Natural killer cell treated with Interleukin-12 subunit alpha and Interleukin-12 subunit beta and Interleukin-15 and Interleukin-18, amount 100 ng/mL, for 72 hours (primary cell): ENCODE data around the gene RPTOR. TPM values are rescaled to one million over a fixed set of nuclear protein-coding genes. Genes with fewer than 3 reads are reported as not detected.
A peak's percentile ranks its signal among the peaks of the same experiment; 100 is the strongest.

ENCODE experiments used
- ATAC-seq, 2 donors: fragments of 150-1000 bp; cut with Tn5 transposase in 1 of 2; sonication (Bioruptor Pico), chemical (Tn5 transposase) in 1 of 2; 2 replicates each; pipeline ENCODE4 v1.10.0; 2021
- DNase-seq: peaks from one replicate; pipeline ENCODE4 v3.0.0; 2022; ENCODE audit warnings: low spot score
- H3K27ac Mint-ChIP-seq, 2 donors: 1 replicate in 1 of 2; 2 replicates in 1 of 2; pipeline ENCODE4 v1.8.0; 2022; ENCODE audit warnings: mixed read lengths in 2 of 2, mild to moderate bottlenecking in 1 of 2, moderate library complexity in 1 of 2
- H3K27me3 Mint-ChIP-seq, 2 donors: 1 replicate in 1 of 2; 2 replicates in 1 of 2; pipeline ENCODE4 v1.8.0; 2022; ENCODE audit warnings: mixed read lengths in 2 of 2
- H3K36me3 Mint-ChIP-seq: one replicate; pipeline ENCODE4 v1.8.0; 2022; ENCODE audit warnings: mixed read lengths
- H3K4me1 Mint-ChIP-seq, 2 donors: 1 replicate in 1 of 2; 2 replicates in 1 of 2; pipeline ENCODE4 v1.8.0; 2022; ENCODE audit warnings: low read depth in 2 of 2, mixed read lengths in 2 of 2, mild to moderate bottlenecking in 1 of 2
- H3K4me3 Mint-ChIP-seq: one replicate; pipeline ENCODE4 v1.8.0; 2022; ENCODE audit warnings: mixed read lengths
- H3K9me3 Mint-ChIP-seq: 2 replicates; pipeline ENCODE4 v1.8.0; 2022; ENCODE audit warnings: mixed read lengths
- total RNA-seq, 2 donors: library from RNA; stranded (reverse); gene quantifications; one replicate each; pipeline ENCODE4 v1.2.3, GENCODE V29; 2022

RPTOR gene
- total RNA-seq, 2 donors from 2014 or later, result 44.1 to 92.4 TPM

DNA sequence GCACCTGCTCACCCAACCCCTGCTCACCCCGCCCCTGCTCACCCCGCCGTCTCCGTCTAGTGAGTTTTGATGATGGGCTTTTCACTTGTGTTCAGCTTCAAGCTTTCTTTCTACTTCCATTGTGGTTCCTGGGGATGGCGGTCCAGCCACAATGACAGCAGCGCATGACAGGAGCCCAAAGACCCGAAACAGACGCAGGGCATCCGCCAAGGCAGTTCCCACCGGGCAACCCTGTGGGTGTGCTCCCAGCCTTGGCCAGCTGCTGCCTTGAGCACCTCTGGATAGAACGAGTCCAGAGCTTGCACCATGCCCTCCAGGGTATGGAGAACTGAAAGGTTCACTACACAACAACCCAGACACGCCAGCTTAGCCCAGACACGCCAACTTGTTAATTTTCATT is 354.1 kb downstream of the RPTOR start:
- H3K9me3 Mint-ChIP-seq, result no peaks in the 10 kb centered on the region
- H3K36me3 Mint-ChIP-seq, result peaks cover 4% of the 10 kb centered on the region
- no peak for ATAC-seq
- no peaks in the 10 kb centered on the region for H3K27me3 Mint-ChIP-seq
- H3K27ac Mint-ChIP-seq, result no peak overlapping the region
- peak; percentile 31 for DNase-seq
- peaks cover 3 to 8% of the 10 kb centered on the region in 2 donors for H3K4me1 Mint-ChIP-seq
- no peak overlapping the region for H3K4me3 Mint-ChIP-seq

DNA sequence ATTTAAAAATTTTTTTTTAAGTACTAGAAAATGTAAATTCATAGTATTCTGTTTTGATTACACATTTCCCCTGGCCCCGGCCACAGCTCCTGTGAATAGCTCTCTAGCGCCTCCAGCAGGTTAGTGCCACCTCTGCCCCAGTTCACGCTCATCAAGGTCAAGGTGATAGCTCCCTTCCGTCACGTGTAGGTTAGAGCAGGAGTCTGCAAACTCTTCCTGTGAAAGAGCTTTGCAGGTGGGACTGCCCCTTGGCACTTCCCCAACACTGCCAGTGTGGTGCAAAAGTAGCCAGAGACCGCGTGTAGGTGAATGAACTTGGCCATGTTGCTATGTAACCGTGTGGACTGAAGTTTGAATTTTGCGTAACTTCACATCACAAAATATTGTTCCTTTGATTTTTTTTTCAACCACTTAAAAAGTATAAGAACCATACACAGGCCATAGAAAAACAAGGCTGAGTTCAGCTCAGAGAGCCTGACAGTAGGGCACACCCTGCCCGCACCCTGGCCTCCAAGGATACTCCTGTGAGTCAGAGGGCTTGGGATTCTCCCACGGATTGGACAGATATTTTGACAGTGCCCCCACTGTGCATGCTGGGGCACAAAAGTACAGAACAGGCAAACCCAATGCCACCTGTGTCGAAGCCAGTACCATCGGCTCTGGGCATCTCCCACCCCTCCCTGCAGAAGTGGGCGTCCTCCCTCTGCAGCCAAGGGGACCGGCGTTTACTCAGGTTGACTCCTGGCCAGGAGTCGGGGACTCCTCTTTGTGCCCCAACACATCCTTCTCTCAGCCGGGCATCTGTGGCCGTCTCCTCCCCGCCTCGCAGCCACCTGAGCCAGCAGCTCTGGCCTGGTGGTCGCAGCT is 355.0 kb downstream of the RPTOR start:
- Mint-ChIP-seq H3K4me3 (no peak overlapping the region), H3K9me3 (no peaks in the 10 kb centered on the region), H3K36me3 (peaks cover 4% of the 10 kb centered on the region), H3K27ac (no peak overlapping the region), H3K4me1 (peaks cover 3 to 8% of the 10 kb centered on the region in 2 donors), H3K27me3 (no peaks in the 10 kb centered on the region)
- DNase-seq (no peak), ATAC-seq (peak; percentile 58 to 63)

- ATAC-seq, result no peak
- no peaks in the 10 kb centered on the region for H3K27me3 Mint-ChIP-seq
- no peak for DNase-seq
- no peak overlapping the region for H3K27ac Mint-ChIP-seq
- H3K36me3 Mint-ChIP-seq, result no peaks in the 10 kb centered on the region
- peaks cover 3 to 8% of the 10 kb centered on the region in 2 donors for H3K4me1 Mint-ChIP-seq
- no peaks in the 10 kb centered on the region for H3K9me3 Mint-ChIP-seq
- H3K4me3 Mint-ChIP-seq, result no peak overlapping the region
Observed at GRCh38 chr17:80901319-80901718, 356.7 kb downstream of the RPTOR start.

GRCh38 chr17:80902197-80902962 is 357.7 kb downstream of the RPTOR start:
- no peak for DNase-seq
- H3K4me3 Mint-ChIP-seq, result no peak overlapping the region
- H3K36me3 Mint-ChIP-seq, result no peaks in the 10 kb centered on the region

GRCh38 chr17:80902963-80903611 is 358.4 kb downstream of the RPTOR start:
- ATAC-seq, result no peak
- H3K9me3 Mint-ChIP-seq, result no peaks in the 10 kb centered on the region
- H3K27ac Mint-ChIP-seq, result no peak overlapping the region
- peaks cover 3 to 8% of the 10 kb centered on the region in 2 donors for H3K4me1 Mint-ChIP-seq
- H3K4me3 Mint-ChIP-seq, result no peak overlapping the region
- no peaks in the 10 kb centered on the region for H3K27me3 Mint-ChIP-seq
- H3K36me3 Mint-ChIP-seq, result no peaks in the 10 kb centered on the region
- DNase-seq, result no peak

More at GRCh38 chr17:80902197-80902962, 357.7 kb downstream of the RPTOR start:
- peak overlapping the region in 1 of 2 donors; percentile 68 for H3K27ac Mint-ChIP-seq
- H3K27me3 Mint-ChIP-seq, result no peaks in the 10 kb centered on the region
- ATAC-seq, result no peak
- peaks cover 3 to 8% of the 10 kb centered on the region in 2 donors for H3K4me1 Mint-ChIP-seq
- no peaks in the 10 kb centered on the region for H3K9me3 Mint-ChIP-seq

DNA sequence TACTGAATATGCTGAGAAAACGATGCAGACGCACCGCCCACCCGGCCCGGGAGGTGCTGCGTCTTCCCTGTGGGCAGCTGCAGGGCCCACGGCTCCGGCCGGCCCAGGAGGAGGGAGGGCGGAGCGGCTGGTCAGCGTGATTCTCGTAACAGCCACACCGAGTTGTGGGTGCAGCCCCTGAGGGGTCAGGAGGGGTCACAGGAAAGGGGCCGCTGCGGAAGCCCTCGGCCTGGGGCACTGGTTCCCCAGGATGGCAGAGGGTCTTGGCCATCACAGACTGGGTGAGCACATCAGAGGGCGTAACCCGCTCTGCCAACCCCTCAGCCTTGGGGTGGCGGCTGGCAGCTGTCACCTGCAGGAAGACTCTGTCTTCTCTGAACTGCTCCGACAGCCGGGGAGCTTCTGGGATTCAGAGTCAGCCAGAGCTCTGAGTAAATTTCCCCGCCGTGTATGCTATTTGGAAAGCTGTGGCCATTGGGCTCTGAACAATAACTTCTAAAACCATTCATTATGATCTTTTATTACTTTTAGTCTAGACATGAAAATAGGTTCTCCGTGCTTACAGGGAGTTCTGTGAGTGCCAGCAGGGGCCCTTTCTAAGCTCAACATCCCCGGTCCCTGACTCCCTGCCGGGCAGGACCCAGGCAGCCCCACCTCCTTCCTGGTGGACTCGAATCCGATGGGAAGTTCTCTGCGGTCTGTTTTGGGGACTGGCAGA is 359.6 kb downstream of the RPTOR start:
- Mint-ChIP-seq H3K4me1 (peaks cover 3 to 8% of the 10 kb centered on the region in 2 donors), H3K27ac (no peak overlapping the region), H3K4me3 (no peak overlapping the region), H3K9me3 (no peaks in the 10 kb centered on the region), H3K27me3 (no peaks in the 10 kb centered on the region), H3K36me3 (no peaks in the 10 kb centered on the region)
- no peak for ATAC-seq
- no peak for DNase-seq

GRCh38 chr17:80905586-80906230 is 361.1 kb downstream of the RPTOR start:
- ATAC-seq, result no peak
- no peaks in the 10 kb centered on the region for H3K27me3 Mint-ChIP-seq
- H3K27ac Mint-ChIP-seq, result no peak overlapping the region
- peaks cover 0 to 8% of the 10 kb centered on the region in 2 donors for H3K4me1 Mint-ChIP-seq
- no peak overlapping the region for H3K4me3 Mint-ChIP-seq
- H3K9me3 Mint-ChIP-seq, result no peaks in the 10 kb centered on the region
- H3K36me3 Mint-ChIP-seq, result peaks cover 7% of the 10 kb centered on the region
- no peak for DNase-seq

DNA sequence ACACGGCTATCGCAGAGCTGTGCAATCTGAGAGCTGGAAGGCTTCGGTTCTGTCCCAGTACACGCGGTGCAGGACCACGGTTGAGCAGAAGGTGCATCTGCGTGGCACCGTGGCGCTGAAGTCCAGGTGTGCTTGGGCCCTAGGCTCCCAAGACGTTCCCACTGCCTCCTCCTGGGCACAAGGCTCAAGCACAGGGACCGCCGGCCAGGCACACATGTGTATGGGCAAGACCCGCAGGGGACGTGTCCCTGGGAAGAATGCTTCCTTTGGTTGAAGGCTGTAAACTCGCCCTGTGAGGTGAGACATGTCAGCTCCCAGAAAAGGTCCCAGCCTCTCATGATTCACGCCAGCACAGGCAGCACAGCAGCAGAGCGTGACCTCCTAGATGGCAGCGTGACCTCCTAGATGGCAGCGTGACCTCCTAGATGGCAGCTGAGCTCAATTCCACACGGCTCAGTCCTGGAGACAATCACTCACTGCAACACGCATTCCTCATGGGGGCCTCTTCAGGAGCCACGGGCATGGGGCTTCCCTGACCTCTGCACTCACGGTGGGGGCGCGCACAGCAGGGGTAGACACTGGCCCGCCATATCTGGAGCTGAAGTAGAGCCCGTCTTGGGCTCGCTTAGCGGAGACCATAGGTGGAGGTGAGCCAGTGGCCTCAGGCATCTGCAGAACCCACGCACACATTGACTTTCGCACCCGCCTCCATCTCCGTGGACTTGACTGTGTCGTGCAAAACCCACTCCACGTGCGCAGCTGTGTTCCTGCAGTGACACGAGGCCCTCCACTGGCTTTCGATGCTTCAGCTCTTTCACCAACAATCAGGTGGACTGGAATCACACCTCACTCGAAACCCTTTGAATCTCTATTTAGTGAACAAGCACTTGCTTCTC is 362.0 kb downstream of the RPTOR start:
- ATAC-seq, result peak in 1 of 2 donors; percentile 8
- Mint-ChIP-seq H3K9me3 (no peaks in the 10 kb centered on the region), H3K4me3 (no peak overlapping the region), H3K27ac (no peak overlapping the region), H3K4me1 (peaks cover 0 to 5% of the 10 kb centered on the region in 2 donors), H3K27me3 (no peaks in the 10 kb centered on the region), H3K36me3 (peaks cover 7% of the 10 kb centered on the region)
- no peak for DNase-seq

- Mint-ChIP-seq H3K4me3 (no peak overlapping the region), H3K4me1 (no peaks in the 10 kb centered on the region), H3K36me3 (peaks cover 7% of the 10 kb centered on the region), H3K27ac (no peak overlapping the region), H3K27me3 (no peaks in the 10 kb centered on the region), H3K9me3 (no peaks in the 10 kb centered on the region)
- DNase-seq, result no peak
- no peak for ATAC-seq
Observed at GRCh38 chr17:80907281-80907680, 362.6 kb downstream of the RPTOR start.

- DNase-seq (no peak), ATAC-seq (no peak)
- H3K9me3 Mint-ChIP-seq, result no peaks in the 10 kb centered on the region
- no peak overlapping the region for H3K27ac Mint-ChIP-seq
- H3K36me3 Mint-ChIP-seq, result peaks cover 7% of the 10 kb centered on the region
- H3K4me3 Mint-ChIP-seq, result no peak overlapping the region
- H3K27me3 Mint-ChIP-seq, result no peaks in the 10 kb centered on the region
- H3K4me1 Mint-ChIP-seq, result no peaks in the 10 kb centered on the region
Observed at GRCh38 chr17:80908211-80908610, 363.6 kb downstream of the RPTOR start.

GRCh38 chr17:80908776-80909175 is 364.1 kb downstream of the RPTOR start:
- Mint-ChIP-seq H3K4me3 (no peak overlapping the region), H3K27ac (no peak overlapping the region), H3K4me1 (no peaks in the 10 kb centered on the region), H3K36me3 (peaks cover 7% of the 10 kb centered on the region), H3K27me3 (no peaks in the 10 kb centered on the region), H3K9me3 (no peaks in the 10 kb centered on the region)
- no peak for ATAC-seq
- no peak for DNase-seq

- Mint-ChIP-seq H3K27me3 (no peaks in the 10 kb centered on the region), H3K4me1 (no peaks in the 10 kb centered on the region), H3K9me3 (no peaks in the 10 kb centered on the region), H3K4me3 (no peak overlapping the region), H3K27ac (no peak overlapping the region), H3K36me3 (peaks cover 7% of the 10 kb centered on the region)
- ATAC-seq (no peak), DNase-seq (no peak)
Observed at GRCh38 chr17:80909635-80910034, 365.0 kb downstream of the RPTOR start.
